Measurements from ENCODE around the gene SPTLC3.
"Not testable (repeated sequence)": the region's sequence is repeated elsewhere in the genome, so short reads cannot be mapped to it uniquely, and the experiment has no call there.

Gene SPTLC3

DNA sequence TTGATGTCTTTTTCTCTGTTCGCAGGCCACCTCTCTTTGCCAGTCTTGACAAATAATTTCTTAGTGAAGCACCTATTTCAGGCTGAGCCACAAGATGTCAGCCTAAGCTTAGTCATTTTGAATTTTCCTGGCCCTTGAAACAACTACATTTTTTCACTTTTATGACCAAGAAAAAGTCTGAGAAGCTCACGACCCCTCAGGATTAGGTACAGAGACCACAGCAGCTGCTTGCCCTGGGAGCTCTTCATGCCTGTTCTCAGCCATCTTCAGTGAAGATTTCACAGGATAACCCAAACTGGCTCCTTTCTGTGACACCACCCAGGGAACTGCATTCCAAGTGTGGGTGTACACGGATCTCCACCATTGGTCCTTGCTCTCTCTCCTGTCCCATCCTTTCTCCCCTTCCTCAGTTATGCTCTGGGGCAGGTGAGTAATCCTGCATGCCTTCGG lies 38.4 kb upstream of the SPTLC3 start:
- Histone ChIP-seq H3K27ac (ENCODE audit: low read depth, low read length, severe bottlenecking) (no peak overlapping the region), H3K36me3 (ENCODE audit: control insufficient read depth, insufficient read depth, low read length) (no peaks in the 10 kb centered on the region), H3K4me1 (ENCODE audit: control insufficient read depth, insufficient read depth, low read length, poor library complexity, severe bottlenecking) (peaks cover 6% of the 10 kb centered on the region), H3K9me3 (ENCODE audit: control insufficient read depth, low read length) (no peaks in the 10 kb centered on the region), H3K4me3 (ENCODE audit: extremely low read depth, insufficient read depth, low read length, poor library complexity, severe bottlenecking) (no peak overlapping the region)
- WGBS, 2 experiments (ENCODE audit: insufficient coverage in 2 of 2), result 50 to 84% methylated on average over 2 to 3 of the region's 4 CpGs

DNA sequence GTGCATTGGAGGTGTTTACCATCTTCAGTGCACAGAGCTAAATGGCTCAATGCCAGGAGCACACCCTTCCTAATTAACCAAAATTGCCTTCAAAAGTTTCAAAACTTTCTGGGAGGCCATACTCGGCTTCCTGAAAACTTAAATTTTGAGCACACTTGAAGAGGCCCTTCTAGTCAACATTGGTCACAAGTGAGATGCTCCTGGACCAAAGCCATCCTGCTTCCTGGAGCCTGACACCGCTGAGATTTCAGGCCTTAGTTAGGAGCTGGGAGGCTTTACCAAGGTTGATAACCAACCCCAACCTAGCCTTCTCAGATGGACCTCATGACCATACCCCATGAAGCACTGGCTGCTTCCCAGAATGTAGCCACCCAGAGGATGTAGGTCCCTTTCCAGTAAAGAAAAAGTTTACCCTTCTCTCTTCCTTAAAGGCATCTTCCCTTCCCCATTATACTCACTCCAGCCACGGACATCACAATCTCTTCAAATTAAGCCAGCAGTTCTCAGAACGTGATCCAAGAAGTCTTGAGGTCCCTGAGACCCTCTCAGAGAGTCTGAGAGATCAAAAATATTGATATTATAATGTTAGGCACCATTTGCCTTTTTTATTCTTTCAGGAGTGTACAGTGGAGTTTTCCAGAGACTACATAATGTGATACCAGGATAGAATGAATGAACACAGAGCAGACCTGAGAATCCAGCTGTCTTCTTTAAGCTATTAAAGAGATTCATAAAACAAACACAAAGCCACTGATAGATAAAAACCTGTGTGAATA lies 32.8 kb upstream of the SPTLC3 start:
- WGBS, 2 experiments (ENCODE audit: insufficient coverage in 2 of 2), result 94 to 100% methylated on average over 2 to 3 of the region's 4 CpGs
- H3K36me3 ChIP-seq (ENCODE audit: control insufficient read depth, insufficient read depth, low read length), result no peaks in the 10 kb centered on the region
- no peak overlapping the region for H3K27ac ChIP-seq (ENCODE audit: low read depth, low read length, severe bottlenecking)
- H3K4me1 ChIP-seq (ENCODE audit: control insufficient read depth, insufficient read depth, low read length, poor library complexity, severe bottlenecking), result peaks cover 5% of the 10 kb centered on the region
- H3K4me3 ChIP-seq (ENCODE audit: extremely low read depth, insufficient read depth, low read length, poor library complexity, severe bottlenecking), result no peak overlapping the region
- H3K9me3 ChIP-seq (ENCODE audit: control insufficient read depth, low read length), result no peaks in the 10 kb centered on the region

DNA sequence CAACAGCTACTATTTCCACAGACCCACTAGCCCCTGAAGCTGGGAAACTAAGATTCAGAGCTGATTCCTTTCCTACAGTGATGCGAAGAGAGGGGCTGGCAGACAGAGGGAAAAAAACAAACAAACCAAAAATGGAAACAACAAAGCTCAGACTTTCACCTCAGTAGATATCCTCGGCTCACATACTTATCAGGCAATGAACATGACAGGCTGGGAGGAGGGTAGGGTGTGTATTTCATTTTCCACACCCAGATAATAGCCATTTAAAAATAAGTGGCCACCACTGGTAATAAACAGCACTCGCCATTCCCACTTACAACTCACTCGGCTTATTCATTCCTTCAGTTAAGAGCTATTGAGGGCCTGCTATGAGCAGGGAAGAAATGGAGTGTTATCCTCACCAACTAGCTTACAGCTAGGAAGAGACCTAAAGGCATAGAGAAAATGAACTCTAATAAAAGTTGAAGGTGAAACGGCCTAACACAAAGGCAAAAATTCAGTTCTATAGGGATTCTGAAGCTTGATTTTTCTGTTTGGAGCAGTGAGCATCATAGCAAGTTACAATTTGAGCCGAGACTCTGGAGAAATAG lies 32.0 kb upstream of the SPTLC3 start:
- no peaks in the 10 kb centered on the region for H3K36me3 ChIP-seq (ENCODE audit: control insufficient read depth, insufficient read depth, low read length)
- no peak overlapping the region for H3K4me3 ChIP-seq (ENCODE audit: extremely low read depth, insufficient read depth, low read length, poor library complexity, severe bottlenecking)
- H3K27ac ChIP-seq (ENCODE audit: low read depth, low read length, severe bottlenecking), result no peak overlapping the region
- H3K4me1 ChIP-seq (ENCODE audit: control insufficient read depth, insufficient read depth, low read length, poor library complexity, severe bottlenecking), result peaks cover 5% of the 10 kb centered on the region
- WGBS, 2 experiments (ENCODE audit: insufficient coverage in 2 of 2), result 88 to 89% methylated on average over 2 to 3 of the region's 6 CpGs
- H3K9me3 ChIP-seq (ENCODE audit: control insufficient read depth, low read length), result no peaks in the 10 kb centered on the region

DNA sequence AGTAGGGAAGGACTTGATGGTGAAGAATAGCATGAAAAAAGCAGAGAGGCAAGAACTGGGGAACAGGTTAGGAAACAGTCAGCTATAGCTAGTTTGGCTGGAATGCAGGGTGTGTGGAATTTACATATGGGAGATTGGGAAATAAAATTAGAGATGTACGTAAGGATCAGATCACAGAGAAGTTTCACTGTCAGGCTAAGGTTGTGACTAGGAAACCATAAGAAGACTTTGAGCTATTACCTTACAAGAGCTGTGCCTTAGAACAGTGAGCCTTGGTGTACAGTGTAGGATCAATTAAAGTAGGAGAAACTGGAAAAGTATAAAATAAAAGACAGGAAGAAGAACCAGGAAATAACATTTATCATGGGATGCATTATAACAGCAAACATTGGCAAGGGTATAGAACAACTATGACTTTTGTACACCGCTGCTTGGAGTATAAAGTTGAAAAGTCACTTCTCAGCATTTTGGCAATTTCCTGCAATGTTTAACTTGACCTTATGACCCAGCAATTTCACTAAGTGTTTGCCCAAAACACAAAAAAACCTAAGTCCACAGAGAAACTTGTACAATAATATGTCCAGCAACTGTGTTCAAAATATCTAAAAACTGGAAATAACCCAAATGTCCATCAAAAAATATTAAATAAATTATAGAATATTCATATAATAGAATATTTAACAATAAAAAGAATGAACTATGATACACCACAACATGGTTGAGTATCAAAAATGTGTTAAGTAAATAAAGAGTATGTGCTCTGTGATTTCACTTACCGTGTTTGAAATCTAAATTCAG lies 31.2 kb upstream of the SPTLC3 start:
- Histone ChIP-seq H3K36me3 (ENCODE audit: control insufficient read depth, insufficient read depth, low read length) (no peaks in the 10 kb centered on the region), H3K4me3 (ENCODE audit: extremely low read depth, insufficient read depth, low read length, poor library complexity, severe bottlenecking) (no peak overlapping the region), H3K27ac (ENCODE audit: low read depth, low read length, severe bottlenecking) (no peak overlapping the region), H3K9me3 (ENCODE audit: control insufficient read depth, low read length) (no peaks in the 10 kb centered on the region), H3K4me1 (ENCODE audit: control insufficient read depth, insufficient read depth, low read length, poor library complexity, severe bottlenecking) (peaks cover 5% of the 10 kb centered on the region)
- 89 to 100% methylated on average over 2 of the region's 3 CpGs for WGBS, 2 experiments (ENCODE audit: insufficient coverage in 2 of 2)

DNA sequence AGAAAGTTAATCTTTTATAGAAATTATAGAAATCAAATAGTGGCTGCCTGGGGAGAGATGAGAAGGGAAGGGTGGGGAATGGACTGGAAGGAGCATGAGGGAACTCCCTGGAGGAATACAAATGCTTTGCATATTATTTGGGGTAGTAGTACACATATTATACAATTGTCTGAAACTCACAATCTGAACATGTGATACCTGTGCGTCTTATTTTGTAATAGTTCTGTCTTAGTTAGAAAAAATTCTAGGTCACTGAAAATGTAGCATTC lies 30.7 kb upstream of the SPTLC3 start:
- WGBS, 2 experiments (ENCODE audit: insufficient coverage in 2 of 2), result no CpG with 5 or more reads among the region's 1 CpG
- Histone ChIP-seq H3K9me3 (ENCODE audit: control insufficient read depth, low read length) (no peaks in the 10 kb centered on the region), H3K4me3 (ENCODE audit: extremely low read depth, insufficient read depth, low read length, poor library complexity, severe bottlenecking) (no peak overlapping the region), H3K4me1 (ENCODE audit: control insufficient read depth, insufficient read depth, low read length, poor library complexity, severe bottlenecking) (peaks cover 5% of the 10 kb centered on the region), H3K36me3 (ENCODE audit: control insufficient read depth, insufficient read depth, low read length) (no peaks in the 10 kb centered on the region), H3K27ac (ENCODE audit: low read depth, low read length, severe bottlenecking) (no peak overlapping the region)

DNA sequence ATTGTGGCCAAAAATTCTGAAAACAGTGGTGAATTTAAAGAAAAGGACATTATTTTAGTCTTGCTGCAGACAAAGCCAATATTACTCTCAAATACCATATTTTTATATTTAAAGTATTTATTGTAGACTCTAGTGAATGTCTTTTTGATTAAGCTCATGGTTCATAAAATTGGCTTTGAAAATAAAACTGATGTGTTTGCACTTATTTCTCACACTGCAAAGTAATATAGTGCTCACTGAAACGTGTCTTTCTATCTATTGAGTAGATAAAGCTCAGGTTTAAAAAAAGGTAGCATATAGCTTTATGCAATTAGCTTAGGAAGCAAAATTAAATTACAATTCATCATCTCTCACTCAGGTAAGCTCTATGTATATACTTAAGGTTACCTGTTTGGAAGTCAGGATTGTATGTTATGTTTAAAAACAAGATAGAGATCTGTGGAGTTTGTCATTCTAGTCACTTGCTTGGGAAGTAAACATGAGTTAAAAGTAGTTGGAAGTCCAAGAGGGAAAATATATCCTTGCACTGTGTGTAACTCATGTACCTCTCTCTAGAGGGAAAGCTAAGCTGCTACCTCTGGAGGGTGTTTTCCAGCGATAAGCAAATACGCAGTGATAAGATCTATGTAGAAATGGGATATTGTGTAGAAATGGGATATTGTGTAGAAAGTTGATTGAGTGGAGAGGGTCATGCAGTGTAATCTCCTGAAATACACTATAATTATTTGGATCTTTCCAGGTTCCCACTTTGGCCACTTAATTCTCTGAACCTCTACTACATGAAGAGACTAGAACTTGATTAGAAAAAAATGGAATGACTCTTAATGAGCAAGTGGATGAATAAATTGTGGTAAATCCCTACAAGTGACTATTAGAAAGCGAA lies 29.9 kb upstream of the SPTLC3 start:
- Histone ChIP-seq H3K4me1 (ENCODE audit: control insufficient read depth, insufficient read depth, low read length, poor library complexity, severe bottlenecking) (peaks cover 5% of the 10 kb centered on the region), H3K9me3 (ENCODE audit: control insufficient read depth, low read length) (no peaks in the 10 kb centered on the region), H3K4me3 (ENCODE audit: extremely low read depth, insufficient read depth, low read length, poor library complexity, severe bottlenecking) (no peak overlapping the region), H3K36me3 (ENCODE audit: control insufficient read depth, insufficient read depth, low read length) (no peaks in the 10 kb centered on the region), H3K27ac (ENCODE audit: low read depth, low read length, severe bottlenecking) (no peak overlapping the region)
- no CpG with 5 or more reads among the region's 4 CpGs for WGBS, 2 experiments (ENCODE audit: insufficient coverage in 2 of 2)

DNA sequence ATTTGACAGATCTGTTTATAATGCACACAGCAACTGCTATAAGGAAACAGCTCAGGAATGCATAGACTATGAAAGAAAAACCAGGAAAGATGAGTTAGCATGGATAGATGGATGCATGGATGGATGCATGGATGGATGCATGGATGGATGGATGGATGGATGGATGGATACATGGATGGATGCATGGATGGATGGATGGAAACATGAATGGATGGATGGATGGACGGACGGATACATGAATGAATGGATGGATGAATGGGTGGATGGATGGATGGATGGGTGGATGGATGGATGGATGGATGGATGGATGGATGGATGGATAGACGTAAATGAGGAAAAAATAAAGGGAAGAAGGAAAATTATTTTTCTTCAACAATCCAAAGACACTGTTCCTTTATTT lies 29.1 kb upstream of the SPTLC3 start:
- not testable (repeated sequence) for H3K36me3 ChIP-seq (ENCODE audit: control insufficient read depth, insufficient read depth, low read length); H3K4me3 ChIP-seq (ENCODE audit: extremely low read depth, insufficient read depth, low read length, poor library complexity, severe bottlenecking); H3K9me3 ChIP-seq (ENCODE audit: control insufficient read depth, low read length); H3K27ac ChIP-seq (ENCODE audit: low read depth, low read length, severe bottlenecking); H3K4me1 ChIP-seq (ENCODE audit: control insufficient read depth, insufficient read depth, low read length, poor library complexity, severe bottlenecking)
- 91 to 94% methylated on average over 2 of the region's 3 CpGs for WGBS, 2 experiments (ENCODE audit: insufficient coverage in 2 of 2)

DNA sequence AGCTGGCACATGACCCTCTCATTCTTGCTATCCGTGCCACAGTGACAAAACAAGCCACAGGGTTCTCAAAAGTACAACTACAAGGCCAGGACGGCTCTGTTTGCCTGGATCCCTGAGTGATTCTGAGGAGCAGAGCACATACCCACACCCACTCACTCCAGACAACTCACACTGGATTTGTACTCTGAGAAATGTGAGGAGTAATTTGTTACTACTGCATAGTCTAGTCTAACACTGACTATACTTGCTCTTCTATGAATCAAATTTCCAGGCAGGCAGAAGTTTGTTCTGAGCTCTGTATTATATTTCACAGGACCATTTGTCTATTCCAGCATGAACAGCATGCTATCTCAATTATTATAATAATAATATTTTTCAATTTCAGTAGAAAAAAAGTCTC lies 26.7 kb upstream of the SPTLC3 start:
- peaks cover 7% of the 10 kb centered on the region for H3K4me1 ChIP-seq (ENCODE audit: control insufficient read depth, insufficient read depth, low read length, poor library complexity, severe bottlenecking)
- 67 to 100% methylated on average over 1 of the region's 2 CpGs for WGBS, 2 experiments (ENCODE audit: insufficient coverage in 2 of 2)
- H3K9me3 ChIP-seq (ENCODE audit: control insufficient read depth, low read length), result no peaks in the 10 kb centered on the region
- no peak overlapping the region for H3K27ac ChIP-seq (ENCODE audit: low read depth, low read length, severe bottlenecking)
- H3K4me3 ChIP-seq (ENCODE audit: extremely low read depth, insufficient read depth, low read length, poor library complexity, severe bottlenecking), result no peak overlapping the region
- no peaks in the 10 kb centered on the region for H3K36me3 ChIP-seq (ENCODE audit: control insufficient read depth, insufficient read depth, low read length)

DNA sequence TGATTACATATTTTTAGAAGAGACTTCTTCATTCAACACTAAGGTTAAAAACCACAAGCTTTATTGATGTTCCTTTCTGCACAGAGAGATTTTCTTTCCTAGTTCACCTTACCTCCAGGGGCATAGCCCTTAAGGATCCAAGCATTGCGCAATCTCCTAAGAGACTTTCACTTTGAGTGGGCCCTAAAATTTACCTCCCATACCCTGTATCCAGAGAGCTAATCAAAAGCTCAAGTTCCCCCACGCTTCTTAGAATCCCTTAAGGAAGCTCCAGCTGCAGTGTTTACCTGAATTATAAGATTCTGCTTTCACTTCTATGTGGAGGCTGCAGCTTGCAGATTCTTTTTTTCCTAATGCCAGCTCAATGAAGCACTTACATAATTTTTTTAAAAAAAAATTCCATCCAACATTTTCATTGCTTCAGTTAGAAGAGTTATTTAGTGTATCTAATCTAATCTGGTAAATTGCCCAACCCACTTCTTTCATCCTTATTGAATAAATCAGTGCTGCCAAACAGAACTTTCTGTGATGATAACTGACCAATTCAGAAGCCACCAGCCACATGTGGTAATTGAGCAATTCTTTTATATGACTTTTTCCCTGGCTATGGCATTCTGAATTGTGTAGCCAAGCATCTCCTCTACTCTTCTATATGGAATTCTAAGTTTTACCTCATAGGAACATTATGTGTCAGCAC lies 24.6 kb upstream of the SPTLC3 start:
- Histone ChIP-seq H3K4me3 (ENCODE audit: extremely low read depth, insufficient read depth, low read length, poor library complexity, severe bottlenecking) (no peak overlapping the region), H3K9me3 (ENCODE audit: control insufficient read depth, low read length) (no peaks in the 10 kb centered on the region), H3K4me1 (ENCODE audit: control insufficient read depth, insufficient read depth, low read length, poor library complexity, severe bottlenecking) (peaks cover 7% of the 10 kb centered on the region), H3K36me3 (ENCODE audit: control insufficient read depth, insufficient read depth, low read length) (no peaks in the 10 kb centered on the region), H3K27ac (ENCODE audit: low read depth, low read length, severe bottlenecking) (no peak overlapping the region)
- 86 to 100% methylated on average over 1 to 2 of the region's 2 CpGs for WGBS, 2 experiments (ENCODE audit: insufficient coverage in 2 of 2)

DNA sequence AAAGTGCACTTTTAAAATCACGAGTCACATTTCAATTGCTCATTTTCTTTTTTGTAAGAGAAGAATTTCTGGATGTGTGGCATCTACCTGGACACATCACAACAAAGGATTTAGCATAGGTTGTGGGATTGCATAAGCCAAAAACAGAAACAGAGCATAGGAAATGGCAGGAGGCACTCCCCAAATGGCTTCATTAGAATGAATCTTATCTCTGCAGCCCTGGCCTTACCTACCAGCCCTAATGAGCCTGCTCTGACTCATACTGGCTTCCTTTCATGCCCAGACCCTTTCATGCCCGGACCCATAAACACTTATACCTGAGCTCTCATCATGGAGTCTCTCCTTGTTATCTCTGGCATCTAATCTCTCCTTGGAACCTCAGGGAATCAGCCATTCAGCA lies 23.9 kb upstream of the SPTLC3 start:
- H3K36me3 ChIP-seq (ENCODE audit: control insufficient read depth, insufficient read depth, low read length), result no peaks in the 10 kb centered on the region
- peaks cover 7% of the 10 kb centered on the region for H3K4me1 ChIP-seq (ENCODE audit: control insufficient read depth, insufficient read depth, low read length, poor library complexity, severe bottlenecking)
- H3K27ac ChIP-seq (ENCODE audit: low read depth, low read length, severe bottlenecking), result no peak overlapping the region
- no peak overlapping the region for H3K4me3 ChIP-seq (ENCODE audit: extremely low read depth, insufficient read depth, low read length, poor library complexity, severe bottlenecking)
- WGBS, 2 experiments (ENCODE audit: insufficient coverage in 2 of 2), result 64 to 75% methylated on average over 1 of the region's 2 CpGs
- H3K9me3 ChIP-seq (ENCODE audit: control insufficient read depth, low read length), result no peaks in the 10 kb centered on the region

All from mesodermal cell (in vitro differentiated cells).